K562 (cell line): Measurements from ENCODE around the gene PDIA3. TPM values are rescaled to one million over a fixed set of nuclear protein-coding genes. Genes with fewer than 3 reads are reported as not detected.

Experiments used
- CEBPG ChIP-seq, 3 experiments: fragments of 200-800 bp in 1 of 3; sonication (Bioruptor generic) in 1 of 3; sonication (generic) in 1 of 3; formaldehyde crosslinking in 1 of 3; IDR thresholded peaks in 2 of 3; conservative IDR thresholded peaks in 1 of 3; 2 replicates each; pipeline versions ENCODE4 v1.6.1 to v1.8.0; 2016 to 2022; ENCODE audit warnings: missing compliant biosample characterization in 2 of 3, missing genetic modification characterization in 2 of 3, mild to moderate bottlenecking in 1 of 3, missing genetic modification reagents in 1 of 3
- CREB3L1 ChIP-seq: fragments of 450-650 bp; IDR thresholded peaks from 2 replicates; pipeline ENCODE4 v1.6.1; 2014; ENCODE audit warnings: low read depth, mild to moderate bottlenecking, moderate library complexity, borderline replicate concordance
- DIDO1 ChIP-seq: fragments of 450-650 bp; IDR thresholded peaks from 2 replicates; pipeline ENCODE4 v1.6.1; 2016; ENCODE audit warnings: low read depth, missing biosample characterization, missing genetic modification characterization
- DPF2 ChIP-seq: fragments of 450-650 bp; IDR thresholded peaks from 2 replicates; pipeline ENCODE4 v1.6.1; 2016
- HIVEP1 ChIP-seq: fragments of 250-450 bp; sonication (Bioruptor Pico); IDR thresholded peaks from 2 replicates; pipeline ENCODE4 v1.4.0; 2020; ENCODE audit warnings: mild to moderate bottlenecking
- KLF6 ChIP-seq: fragments of 250-450 bp; sonication (Bioruptor Pico); IDR thresholded peaks from 2 replicates; pipeline ENCODE4 v1.4.0; 2020; ENCODE audit warnings: mild to moderate bottlenecking, moderate library complexity, borderline replicate concordance
- RBM15 ChIP-seq: fragments of 200-400 bp; formaldehyde crosslinking; IDR thresholded peaks from 2 replicates; pipeline ENCODE4 v1.6.1; 2018; ENCODE audit warnings: mild to moderate bottlenecking, low read length, moderate library complexity; ENCODE audit not compliant: insufficient read depth
- SMAD1 ChIP-seq: fragments of 150-350 bp; IDR thresholded peaks from 2 replicates; pipeline ENCODE4 v1.6.1; 2014; ENCODE audit warnings: low read length, low read depth; ENCODE audit not compliant: partially characterized antibody
- TCF7L2 ChIP-seq: fragments of 150-350 bp; IDR thresholded peaks from 2 replicates; pipeline ENCODE4 v1.6.1; 2016; ENCODE audit warnings: low read depth, mild to moderate bottlenecking, low read length, moderate library complexity
- TEAD4 ChIP-seq, 2 experiments: sonication (generic) in 1 of 2; formaldehyde crosslinking in 1 of 2; IDR thresholded peaks; 2 replicates each; pipeline versions ENCODE4 v1.6.1 to v1.8.0; 2012 to 2022; ENCODE audit warnings: borderline replicate concordance in 1 of 2, inconsistent platforms in 1 of 2, low read length in 1 of 2, mild to moderate bottlenecking in 1 of 2, missing genetic modification reagents in 1 of 2
- ZBTB1 ChIP-seq: sonication (generic); formaldehyde crosslinking; IDR thresholded peaks from 2 replicates; pipeline ENCODE4 v1.8.1; 2023; ENCODE audit warnings: missing genetic modification reagents, low read depth, mild to moderate bottlenecking, borderline replicate concordance
- ZNF277 ChIP-seq: fragments of 250-450 bp; sonication (Bioruptor Pico); IDR thresholded peaks from 2 replicates; pipeline ENCODE4 v1.8.0; 2022; ENCODE audit warnings: inconsistent platforms, mild to moderate bottlenecking, moderate library complexity, borderline replicate concordance
- ZNF583 ChIP-seq: fragments of 250-450 bp; sonication (Bioruptor Pico); IDR thresholded peaks from 2 replicates; pipeline ENCODE4 v1.4.0; 2020
- polyA plus RNA-seq, 8 experiments: library from polyadenylated mRNA; depleted of rRNA in 4 of 8; stranded (reverse) in 5 of 8; unstranded in 3 of 8; fragments of >200 nt; fragmentation: Nextera tagmentation in 2 of 8; fragmentation: Illumina TruSeq in 1 of 8; extraction: Ambion mirVana in 2 of 8; extraction: Trizol in 1 of 8; gene quantifications; 2 replicates each; pipeline versions ENCODE4 v1.2.1 to v1.2.3, GENCODE V29; 2011 to 2014; ENCODE audit warnings: inconsistent platforms in 1 of 8, missing spikeins in 1 of 8
- total RNA-seq, 7 experiments: library from RNA; depleted of rRNA in 6 of 7; stranded (reverse); fragments of >200 nt in 6 of 7; fragmentation: Illumina TruSeq in 2 of 7; extraction: Trizol in 2 of 7; gene quantifications; 2 replicates each; pipeline versions ENCODE4 v1.2.1 to v1.2.3, GENCODE V29; 2011 to 2021; ENCODE audit warnings: low replicate concordance in 1 of 7
- TF ChIP-seq, protein P1 (sequence below), 2 experiments: fragments of 450-650 bp in 1 of 2; sonication (generic) in 1 of 2; formaldehyde crosslinking in 1 of 2; IDR thresholded peaks; 2 replicates each; pipeline versions ENCODE4 v1.7.1 to v1.9.0; 2016 to 2022; ENCODE audit warnings: inconsistent platforms in 1 of 2, mild to moderate bottlenecking in 1 of 2, missing genetic modification reagents in 1 of 2

The PDIA3 gene
- total and polyA plus RNA-seq, 9 of the 15 experiments (the other 6 are each of a cell fraction or from before 2014, with no cell fraction given), result 13.5 to 386 (median 149) TPM

DNA sequence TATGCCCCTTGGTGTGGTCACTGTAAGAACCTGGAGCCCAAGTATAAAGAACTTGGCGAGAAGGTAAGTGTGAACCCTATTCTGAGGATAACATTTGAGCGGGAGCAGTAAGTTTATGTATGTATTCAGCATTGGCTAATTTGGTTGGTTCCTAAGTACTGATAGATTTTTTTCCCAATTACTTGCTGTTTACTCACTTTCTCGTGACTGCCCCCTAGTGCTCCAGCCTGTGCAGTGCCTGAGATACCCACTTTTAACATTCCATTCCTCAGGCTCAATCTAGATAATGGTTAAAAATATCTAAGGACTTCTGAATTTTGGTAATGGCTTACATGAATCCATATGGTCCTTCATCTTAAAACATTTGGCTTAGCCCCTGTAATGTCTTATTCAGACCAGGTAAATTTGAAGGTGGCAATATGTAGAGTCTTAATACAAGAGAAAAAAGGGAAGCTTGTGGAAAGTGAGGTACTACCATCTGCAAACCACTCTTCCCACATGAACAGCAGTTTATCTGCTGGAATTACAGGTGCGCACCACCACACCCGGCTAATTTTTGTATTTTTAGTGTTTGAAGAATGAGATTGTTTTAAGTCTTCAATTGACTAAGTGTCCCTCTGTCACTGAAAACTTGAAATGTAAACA is 23.5 kb downstream of the PDIA3 start (continued):
- TF ChIP-seq TCF7L2, result no peak
- no peak for TF ChIP-seq ZNF583 (CRISPR knock-in tag)
- no peak for TF ChIP-seq ZNF277 (CRISPR knock-in tag)
- TF ChIP-seq ZBTB1 (CRISPR knock-in tag), result no peak
- TF ChIP-seq TEAD4 (IDR thresholded peaks at IDR 0.05; ENCODE audit: low read length), result peak; percentile 45
- no peak for TF ChIP-seq TEAD4 (CRISPR knock-in tag; IDR thresholded peaks at IDR 0.05; ENCODE audit: borderline replicate concordance)
- TF ChIP-seq KLF6 (CRISPR knock-in tag), result no peak
- TF ChIP-seq DIDO1 (tag), result no peak
- TF ChIP-seq HIVEP1 (CRISPR knock-in tag), result no peak
- TF ChIP-seq CEBPG (CRISPR knock-in tag; IDR thresholded peaks at IDR 0.05), result no peak
- TF ChIP-seq CEBPG (tag; conservative IDR thresholded peaks at IDR 0.05 in 1 of 2, IDR thresholded peaks at IDR 0.05 in 1 of 2), result no peak
- TF ChIP-seq, protein P1, sequence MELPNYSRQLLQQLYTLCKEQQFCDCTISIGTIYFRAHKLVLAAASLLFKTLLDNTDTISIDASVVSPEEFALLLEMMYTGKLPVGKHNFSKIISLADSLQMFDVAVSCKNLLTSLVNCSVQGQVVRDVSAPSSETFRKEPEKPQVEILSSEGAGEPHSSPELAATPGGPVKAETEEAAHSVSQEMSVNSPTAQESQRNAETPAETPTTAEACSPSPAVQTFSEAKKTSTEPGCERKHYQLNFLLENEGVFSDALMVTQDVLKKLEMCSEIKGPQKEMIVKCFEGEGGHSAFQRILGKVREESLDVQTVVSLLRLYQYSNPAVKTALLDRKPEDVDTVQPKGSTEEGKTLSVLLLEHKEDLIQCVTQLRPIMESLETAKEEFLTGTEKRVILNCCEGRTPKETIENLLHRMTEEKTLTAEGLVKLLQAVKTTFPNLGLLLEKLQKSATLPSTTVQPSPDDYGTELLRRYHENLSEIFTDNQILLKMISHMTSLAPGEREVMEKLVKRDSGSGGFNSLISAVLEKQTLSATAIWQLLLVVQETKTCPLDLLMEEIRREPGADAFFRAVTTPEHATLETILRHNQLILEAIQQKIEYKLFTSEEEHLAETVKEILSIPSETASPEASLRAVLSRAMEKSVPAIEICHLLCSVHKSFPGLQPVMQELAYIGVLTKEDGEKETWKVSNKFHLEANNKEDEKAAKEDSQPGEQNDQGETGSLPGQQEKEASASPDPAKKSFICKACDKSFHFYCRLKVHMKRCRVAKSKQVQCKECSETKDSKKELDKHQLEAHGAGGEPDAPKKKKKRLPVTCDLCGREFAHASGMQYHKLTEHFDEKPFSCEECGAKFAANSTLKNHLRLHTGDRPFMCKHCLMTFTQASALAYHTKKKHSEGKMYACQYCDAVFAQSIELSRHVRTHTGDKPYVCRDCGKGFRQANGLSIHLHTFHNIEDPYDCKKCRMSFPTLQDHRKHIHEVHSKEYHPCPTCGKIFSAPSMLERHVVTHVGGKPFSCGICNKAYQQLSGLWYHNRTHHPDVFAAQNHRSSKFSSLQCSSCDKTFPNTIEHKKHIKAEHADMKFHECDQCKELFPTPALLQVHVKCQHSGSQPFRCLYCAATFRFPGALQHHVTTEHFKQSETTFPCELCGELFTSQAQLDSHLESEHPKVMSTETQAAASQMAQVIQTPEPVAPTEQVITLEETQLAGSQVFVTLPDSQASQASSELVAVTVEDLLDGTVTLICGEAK (IDR thresholded peaks at IDR 0.05), result no peak
- TF ChIP-seq, protein P1 (CRISPR knock-in tag; IDR thresholded peaks at IDR 0.05), result no peak
- no peak for TF ChIP-seq DPF2
- TF ChIP-seq RBM15, result no peak
- TF ChIP-seq CREB3L1, result no peak
- TF ChIP-seq SMAD1, result no peak
